NCI-H446 (cell line): Measurements from ENCODE around the gene PABPN1.

ENCODE experiments used
- DNase-seq, 2 experiments: peaks; one replicate each; lab custom pipeline; 2025; lab: John Stamatoyannopoulos, UW

Gene PABPN1

GRCh38 chr14:23358042-23358441 lies 36.8 kb downstream of the PABPN1 start:
- no peak for DNase-seq

GRCh38 chr14:23358553-23359166 lies 37.4 kb downstream of the PABPN1 start:
- DNase-seq = no peak

DNA sequence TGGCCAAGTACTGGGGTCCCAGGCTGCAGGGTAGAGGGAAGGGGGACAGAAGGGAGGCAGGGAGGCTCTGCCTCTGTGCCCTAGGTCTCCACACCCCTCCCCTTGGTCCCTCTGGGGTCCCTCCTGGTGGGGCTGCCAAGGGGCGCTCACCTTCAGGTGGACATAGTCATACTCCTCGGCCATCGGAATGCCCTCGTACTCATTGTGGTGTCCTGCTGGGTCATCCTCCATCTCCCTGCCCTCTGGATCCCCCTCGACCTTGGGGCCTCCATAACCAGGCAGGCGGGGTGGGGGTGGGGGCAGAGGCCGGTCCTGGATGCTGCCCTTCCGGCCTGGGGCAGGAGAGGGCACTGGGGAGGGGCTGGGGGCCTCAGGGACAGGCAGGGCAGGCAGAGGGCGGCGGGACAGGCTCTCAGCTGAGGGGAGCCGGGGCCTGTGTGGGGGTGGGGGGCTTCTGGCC lies 37.9 kb downstream of the PABPN1 start:
- no peak for DNase-seq

DNA sequence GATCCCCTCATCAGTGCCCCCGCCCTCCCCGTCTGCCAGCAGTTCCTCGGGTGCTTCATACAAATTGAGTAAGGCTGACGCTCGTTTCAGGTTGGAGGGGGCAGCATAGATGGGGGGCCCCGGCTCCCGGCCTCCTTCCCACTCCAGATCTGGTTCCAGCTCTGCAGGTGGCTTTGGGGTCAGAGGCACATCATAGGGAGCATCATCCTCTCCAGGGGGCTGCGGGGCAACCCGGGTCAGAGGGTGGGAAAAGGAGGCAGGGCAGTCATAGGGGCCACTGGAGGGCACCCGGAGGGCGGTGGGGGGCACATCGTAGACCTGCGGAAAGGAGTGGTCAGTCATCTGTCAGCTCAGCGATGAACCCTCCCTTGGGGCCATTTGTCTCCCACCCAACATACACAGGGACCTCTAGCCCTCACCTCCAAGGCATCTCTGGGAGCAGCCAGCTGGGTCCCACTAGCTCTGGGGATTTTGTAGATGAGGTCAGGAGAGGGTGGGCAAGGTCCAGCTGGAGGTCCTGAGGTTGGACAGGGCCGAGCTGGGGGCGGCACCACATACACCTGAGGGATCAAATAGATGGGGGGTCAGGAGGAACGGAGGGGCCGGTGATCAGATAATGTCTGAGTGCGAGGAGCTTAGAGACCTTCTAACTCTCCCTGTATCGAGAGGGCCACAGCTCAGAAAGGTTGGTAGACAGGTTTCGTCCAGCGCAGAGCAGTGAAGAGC lies 38.6 kb downstream of the PABPN1 start:
- no peak for DNase-seq

- DNase-seq = no peak
These were observed 39.2 kb downstream of the PABPN1 start for GRCh38 chr14:23360496-23360895.

GRCh38 chr14:23361320-23361719 lies 40.1 kb downstream of the PABPN1 start:
- DNase-seq = no peak

GRCh38 chr14:23361763-23362162 lies 40.5 kb downstream of the PABPN1 start:
- DNase-seq = no peak

GRCh38 chr14:23362200-23362599 lies 40.9 kb downstream of the PABPN1 start:
- no peak for DNase-seq

DNA sequence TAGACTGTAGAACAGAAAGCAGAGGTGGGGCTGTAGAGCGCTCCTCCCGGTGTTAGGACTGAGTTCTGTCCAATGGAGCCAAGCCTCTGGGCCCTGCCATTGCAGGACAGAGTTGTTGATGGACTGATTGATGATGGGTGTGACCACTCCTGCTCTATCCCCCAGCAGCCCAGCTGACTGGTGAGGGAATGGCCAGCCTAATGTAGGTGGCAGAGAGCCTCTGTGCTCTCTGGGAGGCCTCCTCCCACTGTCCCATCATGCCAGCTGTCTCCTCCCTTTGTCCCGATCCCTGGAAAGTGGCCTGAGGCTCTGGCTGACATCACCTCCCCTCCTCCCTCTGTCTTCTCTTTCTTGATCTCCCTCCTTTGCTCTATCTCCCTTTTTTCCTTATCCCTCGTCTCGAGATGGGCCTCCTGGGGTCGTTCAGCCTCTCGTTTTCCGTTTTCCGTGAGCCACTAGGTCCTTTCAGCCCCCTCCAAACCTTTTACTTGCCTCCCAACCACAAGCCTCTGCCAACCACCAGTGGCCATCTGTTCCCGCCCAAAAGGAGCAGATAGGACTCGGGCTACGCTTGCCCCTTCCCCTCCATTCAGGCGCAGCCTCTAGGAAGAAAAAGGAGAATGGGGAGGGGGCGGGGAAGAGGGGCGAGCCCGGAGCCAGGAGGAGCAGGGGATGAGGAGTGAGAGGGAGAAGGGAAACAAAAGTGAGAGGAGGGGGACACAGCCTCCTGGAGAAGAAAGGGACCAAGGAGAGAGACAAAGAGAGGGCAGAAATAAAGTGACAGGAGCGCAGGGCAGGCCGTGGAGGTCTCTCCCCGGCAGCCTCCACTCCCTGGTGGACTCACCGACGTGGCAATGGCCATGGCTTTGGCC lies 43.1 kb downstream of the PABPN1 start:
- DNase-seq = peak in 1 of 2 experiments; percentile 61

GRCh38 chr14:23365036-23365731 lies 43.9 kb downstream of the PABPN1 start, which contains the start of gene EFS:
EFS (minus strand) TSS chr14:23365172; CDS start chr14:23365025, 147 bp downstream.
- DNase-seq = no peak

DNA sequence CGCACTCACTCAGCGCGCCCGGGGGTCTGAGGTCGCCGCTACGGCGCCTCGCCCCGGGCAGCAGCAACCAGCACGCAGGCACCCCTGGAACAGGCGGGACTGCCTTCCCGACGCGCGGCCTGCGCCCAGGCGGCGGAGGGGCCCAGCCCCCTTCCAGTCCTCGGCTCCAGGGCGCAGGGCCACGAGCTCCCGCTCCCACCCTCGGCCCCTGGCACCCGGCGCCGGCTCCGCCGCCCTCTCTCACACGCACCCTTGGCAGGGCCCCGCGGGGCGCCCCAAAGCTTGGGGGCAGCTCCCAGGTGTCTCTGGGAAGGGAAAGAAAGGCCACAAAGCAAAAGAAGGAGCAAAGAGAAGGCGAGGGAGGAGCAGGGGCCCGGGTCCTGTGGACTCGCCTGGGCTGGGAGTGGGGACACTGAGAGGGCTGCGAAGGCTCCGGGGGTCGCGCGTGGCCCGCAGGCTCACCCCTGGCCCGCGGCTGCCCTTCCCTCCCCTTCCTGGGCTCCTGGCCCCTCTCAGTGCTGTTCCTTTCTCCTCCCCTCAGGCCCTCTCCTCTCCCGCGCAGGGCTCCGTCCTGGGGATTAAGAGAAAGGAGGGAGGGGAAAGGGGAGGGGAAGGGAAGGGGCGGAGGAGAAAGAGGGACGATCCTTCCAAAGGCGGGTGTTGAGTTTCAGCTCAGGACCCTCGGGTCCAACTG lies 44.6 kb downstream of the PABPN1 start:
- peak; percentile 25 to 67 for DNase-seq

DNA sequence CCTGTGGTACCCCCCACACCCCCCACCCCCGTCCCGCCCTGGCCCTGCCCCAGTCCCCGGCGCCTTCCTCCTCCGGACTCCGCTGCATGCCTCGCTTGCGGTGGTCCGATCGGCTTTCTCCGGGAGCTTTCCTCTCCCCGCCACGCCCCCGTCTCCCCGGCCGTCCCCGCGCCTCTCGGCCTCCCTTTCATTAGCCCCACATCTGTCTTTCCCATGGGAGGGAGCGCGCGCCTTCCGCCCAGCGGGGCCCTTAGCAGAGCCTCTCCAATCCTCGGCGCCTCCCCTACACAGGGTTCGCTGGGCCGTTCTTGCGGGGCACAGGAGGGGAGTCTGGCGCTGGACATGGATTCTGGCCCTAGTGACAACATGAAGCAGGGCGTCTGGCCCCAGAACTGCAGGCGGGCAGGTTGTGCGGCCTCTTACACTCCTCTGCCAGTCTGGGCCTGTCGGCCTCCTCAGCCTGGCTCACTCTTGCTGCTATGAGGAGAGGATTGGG lies 45.2 kb downstream of the PABPN1 start:
- peak; percentile 27 to 67 for DNase-seq

DNA sequence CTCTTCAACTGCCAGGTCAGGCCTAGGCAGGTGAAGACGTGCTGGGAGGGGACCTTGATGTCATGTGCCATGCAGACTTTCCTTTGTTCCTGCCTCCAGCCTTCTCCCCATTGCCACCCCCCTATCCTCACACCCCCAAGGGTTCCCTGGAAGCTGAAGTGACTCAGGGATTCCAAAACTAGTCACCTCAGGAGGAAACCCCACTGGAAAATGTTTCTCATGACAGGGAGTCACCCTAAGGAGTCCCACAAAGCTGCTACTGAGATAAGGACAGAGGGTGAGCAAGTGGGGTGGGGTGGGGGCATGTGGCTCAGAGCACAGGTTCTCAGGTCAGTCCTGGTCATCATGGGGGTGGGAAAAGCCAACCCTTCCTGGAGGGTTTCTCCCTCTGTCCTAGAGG lies 49.0 kb downstream of the PABPN1 start:
- DNase-seq = no peak

DNA sequence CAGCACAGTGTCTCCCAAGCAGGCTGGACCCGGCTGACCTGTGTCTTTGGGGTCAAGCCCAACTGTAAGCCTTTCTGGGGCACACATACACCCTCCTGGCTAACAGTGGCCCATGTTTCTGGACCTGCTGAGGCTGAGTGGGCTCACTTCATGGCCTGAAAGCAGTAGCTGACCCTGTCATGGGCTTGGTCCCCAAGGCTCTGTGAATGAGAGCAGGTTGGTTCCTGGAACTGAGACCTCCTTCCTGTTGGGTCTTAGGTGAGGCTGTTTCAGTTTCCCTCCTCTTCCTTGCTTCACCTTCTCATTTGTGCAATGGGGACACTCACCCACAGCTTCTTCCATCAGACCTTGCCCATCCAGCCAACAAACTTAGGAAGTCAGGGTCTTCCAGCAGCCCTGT lies 50.6 kb downstream of the PABPN1 start:
- no peak for DNase-seq

DNA sequence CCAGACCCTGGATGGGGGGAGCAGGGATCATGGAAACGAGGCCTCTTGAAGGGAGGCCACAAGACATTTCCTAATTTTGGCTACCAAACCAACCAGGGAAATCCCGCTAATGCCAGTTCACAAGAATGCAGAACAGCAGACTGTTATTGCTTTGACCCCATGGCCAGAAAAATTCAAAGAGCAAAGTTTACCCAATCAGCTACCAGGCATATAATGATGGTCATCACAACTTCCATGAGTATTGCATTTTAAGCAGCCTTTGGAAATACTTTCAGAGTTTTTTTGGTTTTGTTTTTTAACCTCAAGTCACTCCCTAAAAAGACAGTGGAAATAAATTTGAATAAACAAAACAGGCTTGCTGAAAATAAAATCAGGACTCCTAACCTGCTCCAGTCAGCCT lies 51.3 kb downstream of the PABPN1 start, which contains the start of gene IL25:
IL25 (plus strand) TSS at position 301 of the 400 bp plus-strand sequence.
- no peak for DNase-seq

DNA sequence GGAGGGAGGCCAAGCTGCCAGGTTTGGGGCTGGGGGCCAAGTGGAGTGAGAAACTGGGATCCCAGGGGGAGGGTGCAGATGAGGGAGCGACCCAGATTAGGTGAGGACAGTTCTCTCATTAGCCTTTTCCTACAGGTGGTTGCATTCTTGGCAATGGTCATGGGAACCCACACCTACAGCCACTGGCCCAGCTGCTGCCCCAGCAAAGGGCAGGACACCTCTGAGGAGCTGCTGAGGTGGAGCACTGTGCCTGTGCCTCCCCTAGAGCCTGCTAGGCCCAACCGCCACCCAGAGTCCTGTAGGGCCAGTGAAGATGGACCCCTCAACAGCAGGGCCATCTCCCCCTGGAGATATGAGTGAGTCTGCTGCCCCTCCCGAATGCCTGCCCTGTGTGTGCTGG lies 51.8 kb downstream of the PABPN1 start:
- DNase-seq = no peak
